WERI-Rb-1 (cell line): ENCODE measurements around the gene SLC9A7.

ENCODE experiments used
- DNase-seq: peaks from one replicate; pipeline ENCODE4 v3.0.0-alpha.2; 2020
- H3K27ac ChIP-seq: fragments of 250-450 bp; sonication (Bioruptor Pico); 2 replicates; pipeline ENCODE4 v1.5.1; 2020; ENCODE audit warnings: mild to moderate bottlenecking, moderate library complexity
- H3K27me3 ChIP-seq: fragments of 250-450 bp; sonication (Bioruptor Pico); 2 replicates; pipeline ENCODE4 v1.5.1; 2021; ENCODE audit warnings: mild to moderate bottlenecking, low read depth, moderate library complexity; ENCODE audit not compliant: insufficient read depth, severe bottlenecking
- H3K36me3 ChIP-seq: fragments of 250-450 bp; sonication (Bioruptor Pico); 2 replicates; pipeline ENCODE4 v1.5.1; 2020; ENCODE audit warnings: mild to moderate bottlenecking, moderate library complexity
- H3K4me3 ChIP-seq: 2 replicates; pipeline ENCODE4 v1.5.1; 2011; ENCODE audit warnings: low read depth, mild to moderate bottlenecking, control low read depth, low read length
- H3K9me3 ChIP-seq: fragments of 250-450 bp; sonication (Bioruptor Pico); 2 replicates; pipeline ENCODE4 v1.5.1; 2021; ENCODE audit warnings: mild to moderate bottlenecking, moderate library complexity; ENCODE audit not compliant: severe bottlenecking
- CTCF ChIP-seq: IDR thresholded peaks from 2 replicates; pipeline ENCODE4 v1.5.1; 2011; ENCODE audit warnings: low read depth, mild to moderate bottlenecking, control low read depth, inconsistent platforms, low read length

SLC9A7 gene

GRCh38 chrX:46607916-46608315, 151.0 kb downstream of the SLC9A7 start:
- Histone ChIP-seq H3K36me3 (no peaks in the 10 kb centered on the region), H3K9me3 (no peaks in the 10 kb centered on the region), H3K27me3 (no peaks in the 10 kb centered on the region), H3K4me3 (no peak overlapping the region), H3K27ac (no peak overlapping the region)
- no peak for DNase-seq
- TF ChIP-seq CTCF = no peak

- H3K27me3 ChIP-seq = no peaks in the 10 kb centered on the region
- TF ChIP-seq CTCF = no peak
Observed at GRCh38 chrX:46602468-46603102, 156.3 kb downstream of the SLC9A7 start.

GRCh38 chrX:46601283-46601682, 157.6 kb downstream of the SLC9A7 start:
- H3K4me3 ChIP-seq = no peak overlapping the region
- H3K9me3 ChIP-seq = no peaks in the 10 kb centered on the region
- TF ChIP-seq CTCF = no peak
- no peak overlapping the region for H3K27ac ChIP-seq
- no peaks in the 10 kb centered on the region for H3K27me3 ChIP-seq
- H3K36me3 ChIP-seq = no peaks in the 10 kb centered on the region
- DNase-seq = no peak

More at GRCh38 chrX:46602468-46603102, 156.3 kb downstream of the SLC9A7 start:
- no peak overlapping the region for H3K27ac ChIP-seq
- H3K9me3 ChIP-seq = no peaks in the 10 kb centered on the region
- H3K36me3 ChIP-seq = no peaks in the 10 kb centered on the region
- no peak overlapping the region for H3K4me3 ChIP-seq
- no peak for DNase-seq

- no peaks in the 10 kb centered on the region for H3K9me3 ChIP-seq
Observed at GRCh38 chrX:46599051-46599560, 159.8 kb downstream of the SLC9A7 start.

GRCh38 chrX:46597771-46598170, 161.1 kb downstream of the SLC9A7 start:
- Histone ChIP-seq H3K27ac (no peak overlapping the region), H3K36me3 (no peaks in the 10 kb centered on the region), H3K27me3 (no peaks in the 10 kb centered on the region), H3K4me3 (no peak overlapping the region), H3K9me3 (no peaks in the 10 kb centered on the region)
- TF ChIP-seq CTCF = no peak
- no peak for DNase-seq

More at GRCh38 chrX:46599051-46599560, 159.8 kb downstream of the SLC9A7 start:
- Histone ChIP-seq H3K27me3 (no peaks in the 10 kb centered on the region), H3K36me3 (no peaks in the 10 kb centered on the region), H3K27ac (no peak overlapping the region), H3K4me3 (no peak overlapping the region)
- DNase-seq = no peak
- no peak for TF ChIP-seq CTCF

- Histone ChIP-seq H3K4me3 (no peak overlapping the region), H3K27ac (no peak overlapping the region), H3K27me3 (no peaks in the 10 kb centered on the region), H3K9me3 (no peaks in the 10 kb centered on the region), H3K36me3 (no peaks in the 10 kb centered on the region)
- no peak for DNase-seq
- no peak for TF ChIP-seq CTCF
Observed at GRCh38 chrX:46597208-46597607, 161.7 kb downstream of the SLC9A7 start.
